GM04504 (cell line): Measurements from ENCODE around the gene HVCN1.
"Not testable (repeated sequence)": the region's sequence is repeated elsewhere in the genome, so short reads cannot be mapped to it uniquely, and the experiment has no call there.

Experiments used
- DNase-seq: peaks from one replicate; pipeline ENCODE4 v3.0.0-alpha.2; 2012; ENCODE audit warnings: low read depth

Gene HVCN1, protein sequence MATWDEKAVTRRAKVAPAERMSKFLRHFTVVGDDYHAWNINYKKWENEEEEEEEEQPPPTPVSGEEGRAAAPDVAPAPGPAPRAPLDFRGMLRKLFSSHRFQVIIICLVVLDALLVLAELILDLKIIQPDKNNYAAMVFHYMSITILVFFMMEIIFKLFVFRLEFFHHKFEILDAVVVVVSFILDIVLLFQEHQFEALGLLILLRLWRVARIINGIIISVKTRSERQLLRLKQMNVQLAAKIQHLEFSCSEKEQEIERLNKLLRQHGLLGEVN

DNA sequence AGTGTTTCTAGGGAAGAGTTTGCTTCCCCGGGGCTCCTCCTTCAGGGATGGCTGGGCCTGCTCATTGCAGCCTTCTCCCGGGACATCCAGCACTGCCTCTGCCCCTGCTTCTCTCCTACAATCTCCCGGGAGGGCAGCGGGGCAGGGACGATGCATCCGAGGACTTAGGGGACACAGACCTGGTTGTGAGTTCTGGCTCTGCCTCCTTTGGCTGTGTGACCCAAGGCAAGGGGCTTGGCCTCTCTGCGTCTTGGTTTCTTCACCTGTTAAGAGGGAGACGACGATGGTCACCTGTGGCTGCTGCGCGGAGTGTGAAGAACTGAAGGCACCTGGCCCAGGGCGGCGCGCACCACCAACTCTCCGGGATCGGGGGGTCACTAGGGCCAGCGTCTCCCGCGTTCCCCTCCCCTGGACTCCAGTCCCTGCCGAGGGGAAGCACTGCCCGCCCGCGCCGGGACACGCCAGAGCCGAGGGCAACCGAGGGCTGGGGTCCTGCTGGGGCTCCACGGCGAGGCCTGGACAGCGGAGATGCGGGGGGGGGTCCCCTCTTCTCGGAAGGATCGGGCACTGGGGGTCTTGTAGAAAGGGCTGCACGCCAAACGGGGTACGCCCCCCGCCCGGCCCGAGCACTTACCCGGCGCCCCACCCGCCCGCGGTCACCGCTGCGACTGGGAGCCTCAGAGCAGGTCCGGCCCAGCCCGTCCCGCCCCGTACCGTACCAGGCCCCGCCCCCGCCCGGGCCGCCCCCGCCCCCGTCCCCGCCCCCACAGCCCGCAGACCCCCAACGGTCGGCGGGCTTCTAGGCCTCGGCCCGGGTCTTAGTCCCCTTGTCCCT lies at the start of gene HVCN1:
TSS of gene HVCN1 (minus strand) at position 670 of the 835 bp plus-strand sequence. CDS start 5,870 bp downstream, outside the sequence.
- DNase-seq: no peak

DNA sequence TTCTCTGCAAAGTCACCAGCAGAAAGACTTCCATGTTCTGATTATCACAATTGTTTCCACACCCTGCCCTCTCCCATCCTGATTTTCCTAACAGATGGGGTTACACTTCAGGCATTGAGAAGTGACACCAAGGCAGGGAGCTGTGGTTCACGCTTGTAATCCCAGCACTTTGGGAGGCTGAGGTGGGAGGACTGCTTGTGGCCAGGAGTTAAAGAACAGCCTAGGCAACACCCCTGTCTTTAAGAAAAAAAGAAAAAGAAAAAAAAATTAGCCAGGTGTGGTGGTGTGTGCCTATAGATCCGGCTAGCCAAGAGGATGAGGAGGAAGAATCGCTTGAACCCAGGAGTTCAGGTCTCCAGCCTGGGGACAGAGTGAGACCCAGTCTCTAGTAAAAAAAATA lies 48.6 kb upstream of the HVCN1 start:
- DNase-seq: no peak

DNA sequence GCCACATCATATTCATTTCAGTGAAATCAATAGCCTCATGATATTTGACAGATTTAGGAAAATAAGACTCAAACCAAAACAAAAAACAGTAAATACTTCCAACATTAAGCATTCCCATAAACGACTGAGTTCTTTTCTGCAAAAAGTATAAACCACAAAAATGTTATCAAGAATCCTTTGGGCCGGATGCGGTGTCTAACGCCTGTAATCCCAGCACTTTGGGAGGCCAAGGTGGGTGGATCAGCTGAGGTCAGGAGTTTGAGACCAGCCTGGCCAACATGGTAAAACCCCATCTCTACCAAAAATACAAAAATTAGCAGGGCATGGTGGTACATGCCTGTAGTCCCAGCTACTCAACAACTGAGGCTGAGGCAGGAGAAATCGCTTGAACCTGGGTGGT lies 48.1 kb upstream of the HVCN1 start:
- DNase-seq: not testable (repeated sequence)

DNA sequence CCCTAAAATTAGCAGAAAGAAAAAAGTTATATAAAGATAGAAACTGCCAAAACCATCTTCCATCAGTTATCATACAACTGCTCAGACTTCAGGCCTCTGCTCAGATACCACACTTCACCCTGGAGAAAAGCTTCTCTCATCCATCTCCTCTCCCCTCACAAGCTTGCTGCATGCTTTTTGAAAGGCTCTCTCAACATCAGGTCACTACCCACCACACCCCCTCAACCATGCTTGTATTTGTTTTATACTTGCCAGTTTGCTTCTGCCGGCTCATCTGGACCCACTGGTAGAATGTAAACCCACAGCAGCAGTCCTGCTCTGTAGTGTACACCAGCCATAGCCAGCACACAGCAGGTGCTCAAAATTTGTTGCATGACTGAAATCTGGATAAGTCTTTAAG lies 45.0 kb upstream of the HVCN1 start:
- DNase-seq: no peak

DNA sequence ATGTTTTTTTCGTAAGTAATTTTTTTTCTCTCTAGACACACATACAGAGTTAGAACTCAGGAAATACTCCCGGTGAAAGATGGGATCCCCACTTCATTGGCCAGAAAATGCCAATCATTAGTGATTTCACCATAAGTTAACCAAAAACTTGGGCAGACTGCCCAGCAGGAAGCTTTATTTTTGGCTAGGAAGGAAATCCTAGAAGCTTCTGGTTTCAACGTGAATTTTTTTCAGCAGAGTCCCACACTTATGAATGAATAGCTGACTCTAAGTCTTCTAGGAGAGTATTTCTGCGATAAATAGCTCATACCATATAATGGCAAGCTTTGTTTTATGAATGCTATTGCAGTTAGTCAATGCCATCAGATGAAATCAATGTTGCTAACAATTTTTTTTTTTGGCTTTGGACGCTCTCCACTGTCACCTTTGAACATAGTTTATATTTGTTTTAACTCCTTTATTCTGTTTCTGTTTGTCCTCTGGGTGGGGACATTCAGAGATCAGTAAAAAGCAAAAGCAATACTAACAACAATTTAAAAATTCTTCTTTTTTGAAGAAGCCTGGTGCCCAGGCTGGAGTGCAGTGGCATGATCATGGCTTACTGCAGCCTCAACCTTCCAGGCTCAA lies 44.3 kb upstream of the HVCN1 start:
- peak; percentile 38 for DNase-seq

DNA sequence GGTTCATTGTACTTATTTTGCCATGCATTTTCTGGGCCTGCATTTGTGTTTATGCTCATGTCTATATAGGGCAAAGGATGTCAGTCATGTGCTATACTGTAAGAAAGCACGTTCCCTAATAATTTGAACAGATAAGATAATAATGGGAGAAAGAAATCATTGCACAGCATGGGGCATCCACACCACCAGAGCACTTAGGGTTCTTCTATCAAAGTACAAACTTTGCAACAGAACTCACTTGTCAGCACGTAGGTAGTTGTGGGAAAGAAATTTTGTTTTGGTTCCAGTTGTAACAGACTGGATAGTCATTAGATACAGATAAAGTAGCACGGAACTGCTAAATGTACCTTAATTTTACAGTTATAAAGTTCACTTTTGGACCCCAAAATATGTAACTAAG lies 43.7 kb upstream of the HVCN1 start:
- DNase-seq: no peak

DNA sequence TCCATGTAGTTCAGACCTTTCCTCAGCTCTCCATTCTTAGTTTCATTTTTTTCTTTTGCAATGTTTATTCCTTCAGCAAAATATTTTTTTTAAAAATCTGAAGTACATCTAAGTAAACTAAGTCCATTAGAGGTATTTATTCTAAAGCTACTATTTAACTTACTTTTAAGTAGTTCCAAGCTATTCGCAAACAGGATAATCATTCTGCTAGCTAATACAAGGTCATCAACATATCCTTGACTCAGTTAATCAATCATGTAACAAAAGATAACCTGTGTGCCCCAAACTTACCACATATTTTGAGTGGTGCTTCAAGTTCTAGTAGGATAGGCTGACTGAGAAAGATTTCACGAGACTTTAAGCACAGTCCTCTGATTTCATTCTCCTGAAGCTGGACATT lies 42.6 kb upstream of the HVCN1 start:
- DNase-seq: no peak

DNA sequence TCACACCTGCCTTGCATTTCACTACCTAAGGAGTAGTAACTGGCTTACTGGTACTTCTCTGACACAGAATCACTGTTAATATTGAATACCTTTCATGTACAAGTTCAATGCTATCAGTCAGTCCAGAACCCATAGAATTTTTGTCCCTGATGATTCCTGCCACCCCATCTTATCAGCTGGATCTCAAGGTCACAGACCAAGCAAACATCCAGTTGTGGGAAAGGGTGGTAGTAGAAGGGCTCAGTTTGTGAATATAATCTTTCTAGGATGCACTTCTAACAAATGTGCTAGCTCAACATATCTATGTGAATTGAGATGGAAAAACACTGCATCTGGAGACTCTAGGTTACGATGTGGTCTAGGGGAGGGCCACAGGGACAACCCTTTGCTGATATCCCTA lies 39.7 kb upstream of the HVCN1 start:
- DNase-seq: no peak

DNA sequence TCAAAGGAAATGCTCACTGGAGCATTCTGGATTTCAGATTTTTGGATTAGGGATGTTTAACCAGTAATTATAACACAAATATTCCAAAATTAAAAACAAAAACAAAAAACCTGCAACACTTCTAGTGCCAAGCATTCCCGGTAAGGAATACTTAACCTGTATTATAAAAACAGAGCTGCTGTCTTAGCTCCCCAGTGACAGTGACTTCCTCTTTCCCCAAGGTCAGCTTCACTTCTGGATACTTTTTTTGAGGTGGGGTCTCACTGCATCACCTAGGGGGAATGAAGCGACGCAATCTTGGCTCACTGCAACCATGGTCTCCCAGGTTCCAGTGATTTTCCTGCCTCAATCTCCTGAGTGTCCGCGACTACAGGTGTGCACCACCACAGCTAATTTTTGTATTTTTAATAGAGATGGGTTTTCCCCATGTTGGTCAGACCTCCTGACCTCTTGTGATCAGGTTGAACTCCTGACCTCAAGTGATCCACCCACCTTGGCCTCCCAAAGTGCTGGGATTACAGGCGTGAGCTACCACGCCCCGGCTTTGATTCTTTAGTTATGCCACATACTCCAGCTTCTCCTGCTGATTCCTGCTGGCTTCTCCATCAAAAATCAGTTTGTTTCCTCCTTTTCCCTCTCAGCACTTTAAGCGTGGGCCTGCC lies 37.9 kb upstream of the HVCN1 start:
- DNase-seq: no peak

DNA sequence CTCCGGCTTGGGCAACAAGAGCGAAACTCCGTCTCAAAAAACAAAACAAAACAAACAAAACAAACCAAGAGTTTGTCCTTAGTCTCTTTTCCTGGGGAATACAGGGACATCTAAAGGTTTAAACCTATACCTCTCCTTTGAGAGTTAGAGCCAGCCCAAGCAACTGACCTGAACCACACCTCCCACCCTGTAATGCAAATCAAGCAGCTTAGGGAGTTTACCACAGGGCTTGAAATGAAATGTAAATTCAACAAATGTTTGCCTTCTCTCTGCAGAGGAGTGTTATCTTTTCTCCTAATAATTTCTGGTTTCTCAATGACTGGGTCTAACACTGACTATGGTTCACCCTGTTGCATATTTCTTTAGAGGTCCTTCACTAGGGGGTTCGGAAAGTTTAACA lies 37.1 kb upstream of the HVCN1 start:
- no peak for DNase-seq

DNA sequence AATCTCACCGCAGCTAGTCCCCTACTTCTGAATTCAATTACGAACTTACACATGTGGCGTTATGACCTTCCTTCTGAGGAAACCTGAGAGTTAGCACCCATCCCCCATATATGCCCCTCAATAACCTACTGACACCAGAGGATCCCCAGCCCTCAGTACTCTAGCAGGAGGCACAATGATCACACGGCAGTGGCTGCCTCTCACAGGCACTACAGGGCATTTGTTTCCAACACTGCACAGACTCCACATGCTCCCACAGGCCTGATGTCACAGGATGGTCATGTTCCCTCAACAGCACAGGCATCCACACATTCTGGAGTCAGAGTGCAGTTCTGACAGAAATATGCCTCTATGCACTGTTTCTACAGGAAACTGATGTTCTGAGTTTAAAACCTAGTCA lies 36.4 kb upstream of the HVCN1 start:
- no peak for DNase-seq

DNA sequence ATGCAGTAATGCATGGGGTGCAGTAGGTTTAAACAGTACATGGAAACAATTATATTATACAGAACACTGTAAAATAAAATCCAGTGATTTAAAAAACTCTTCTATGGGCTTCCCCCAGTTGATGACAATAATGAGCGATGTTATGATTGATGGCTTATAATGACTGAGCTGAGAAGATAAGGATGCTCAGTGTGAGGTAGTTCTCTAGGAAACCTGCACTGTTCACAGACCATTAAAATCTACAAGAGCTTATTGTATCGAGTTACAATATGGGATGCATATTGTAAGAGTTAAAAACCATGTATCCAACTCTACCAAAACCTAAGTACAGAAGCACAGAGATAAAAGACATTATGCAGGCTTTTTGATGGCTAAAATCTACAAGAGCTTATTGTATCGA lies 34.0 kb upstream of the HVCN1 start:
- DNase-seq: not testable (repeated sequence)

DNA sequence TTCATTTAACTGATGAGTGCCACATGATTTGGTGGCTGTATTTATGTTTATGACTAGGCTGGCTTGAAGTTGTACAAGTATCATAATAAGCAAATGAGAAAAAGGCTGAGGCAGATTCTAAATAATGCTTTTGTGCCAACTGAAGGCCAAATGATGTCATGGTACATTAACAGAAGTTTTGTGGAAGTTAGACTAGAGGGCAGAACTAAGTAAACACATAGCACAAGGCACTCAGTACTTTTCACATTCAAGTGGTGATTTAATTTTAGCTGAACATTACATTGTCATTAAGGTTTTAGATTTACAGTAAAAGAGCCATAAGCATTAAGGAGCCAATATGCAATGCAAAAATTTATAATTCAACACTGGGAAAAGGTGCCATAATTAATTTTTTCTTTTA lies 32.7 kb upstream of the HVCN1 start:
- no peak for DNase-seq

DNA sequence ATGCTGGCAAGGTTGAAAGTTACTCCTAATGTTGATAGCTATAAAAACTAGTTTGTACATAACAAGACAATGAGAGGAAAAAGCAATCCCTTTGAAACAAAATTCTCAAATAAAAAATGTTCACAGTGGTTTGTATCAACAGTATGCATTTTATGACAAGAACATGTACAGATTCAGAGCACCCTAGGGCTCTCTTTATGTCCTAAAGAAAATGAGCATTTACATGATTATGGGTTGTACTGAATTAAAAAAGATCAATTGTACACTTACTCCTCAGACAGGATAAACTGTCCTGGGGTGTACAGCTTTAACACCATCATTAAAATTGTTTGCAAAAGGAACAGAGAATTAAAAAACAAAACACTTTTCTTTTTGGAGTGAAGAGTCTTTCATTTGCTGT lies 31.6 kb upstream of the HVCN1 start:
- DNase-seq: no peak

DNA sequence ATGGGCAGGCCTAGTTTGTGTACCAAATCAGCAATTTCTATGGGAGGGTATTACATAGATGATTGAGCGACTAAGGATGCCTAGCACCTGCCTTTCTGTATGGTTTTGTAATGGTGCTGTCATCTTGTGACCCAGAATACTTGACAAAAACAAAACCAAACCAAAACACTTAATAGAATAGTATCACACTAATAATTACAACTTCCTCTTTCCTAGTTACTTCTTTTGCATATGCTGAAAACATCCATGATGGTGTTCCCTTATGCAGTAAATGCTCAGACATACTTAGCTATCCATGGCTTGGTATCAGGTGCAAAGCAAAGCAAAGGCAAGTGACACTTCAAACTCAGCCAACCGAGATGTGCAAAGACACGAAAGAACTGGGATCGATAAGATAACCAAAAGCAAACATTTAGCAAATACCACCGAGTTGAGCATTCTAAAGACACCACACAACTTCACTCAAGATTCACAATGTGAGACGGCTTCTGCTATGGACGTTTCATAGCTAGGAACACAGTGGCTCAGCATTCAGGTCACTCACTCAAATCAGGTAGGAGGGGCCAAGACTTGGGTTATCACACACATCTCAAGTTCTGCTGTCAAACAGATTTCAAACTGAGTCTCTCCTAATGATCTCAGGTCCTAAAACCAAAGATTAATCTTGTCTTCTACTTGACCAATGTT lies 29.4 kb upstream of the HVCN1 start:
- DNase-seq: no peak

DNA sequence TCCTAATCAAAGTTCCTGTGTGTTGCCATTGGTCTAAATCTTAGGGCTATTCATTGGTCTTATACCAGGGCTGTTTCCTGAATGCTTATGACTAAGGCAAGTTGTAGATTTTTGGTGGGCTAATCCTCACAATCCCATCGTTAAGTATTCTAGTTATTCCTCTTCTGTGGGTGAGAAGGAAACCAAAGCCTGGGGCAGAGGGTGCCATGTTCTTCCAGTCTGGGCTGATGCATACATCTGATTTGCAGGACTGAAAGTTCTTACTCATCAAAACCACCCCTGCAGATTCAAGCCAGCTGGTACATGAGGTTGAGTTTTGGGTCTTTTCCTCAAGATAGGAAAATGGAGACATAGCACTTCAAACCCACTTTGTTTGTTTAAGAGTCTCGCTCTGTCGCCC lies 28.1 kb upstream of the HVCN1 start:
- no peak for DNase-seq

DNA sequence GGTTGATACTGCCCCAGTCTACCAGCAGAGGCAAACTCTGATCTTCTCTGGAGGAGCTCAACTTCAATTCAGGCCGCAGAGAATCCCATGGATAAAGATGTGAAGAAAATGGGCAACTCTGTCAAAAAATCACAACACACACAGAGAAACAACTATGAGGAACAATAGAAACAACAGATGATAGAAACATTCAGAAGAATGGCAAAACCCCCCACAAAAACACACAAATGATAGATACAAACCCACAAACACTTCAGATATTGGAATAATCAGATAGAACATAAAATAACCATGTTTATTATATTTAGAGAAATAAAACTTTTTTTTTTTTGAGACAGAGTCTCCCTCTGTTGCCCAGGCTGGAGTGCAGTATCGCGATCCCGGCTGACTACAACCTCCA lies 20.0 kb upstream of the HVCN1 start:
- no peak for DNase-seq

DNA sequence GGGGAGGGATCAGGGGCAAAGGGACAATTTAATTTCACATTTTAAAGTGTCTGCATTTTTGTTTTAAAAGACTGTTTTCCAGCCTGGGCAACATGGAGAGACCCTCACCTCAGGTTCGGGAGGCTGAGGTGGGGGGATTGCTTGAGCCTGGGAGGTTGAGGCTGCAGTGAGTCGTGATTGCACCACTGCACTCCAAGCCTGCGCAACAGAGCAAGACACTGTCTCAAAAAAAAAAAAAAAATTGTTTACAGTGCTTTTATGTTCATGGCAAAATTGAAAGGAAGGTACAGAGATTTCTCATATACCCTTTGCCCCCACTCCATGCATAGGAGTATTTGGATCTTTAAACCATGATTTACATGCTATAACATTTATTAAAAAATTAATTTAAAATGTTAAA lies 16.4 kb upstream of the HVCN1 start:
- no peak for DNase-seq

DNA sequence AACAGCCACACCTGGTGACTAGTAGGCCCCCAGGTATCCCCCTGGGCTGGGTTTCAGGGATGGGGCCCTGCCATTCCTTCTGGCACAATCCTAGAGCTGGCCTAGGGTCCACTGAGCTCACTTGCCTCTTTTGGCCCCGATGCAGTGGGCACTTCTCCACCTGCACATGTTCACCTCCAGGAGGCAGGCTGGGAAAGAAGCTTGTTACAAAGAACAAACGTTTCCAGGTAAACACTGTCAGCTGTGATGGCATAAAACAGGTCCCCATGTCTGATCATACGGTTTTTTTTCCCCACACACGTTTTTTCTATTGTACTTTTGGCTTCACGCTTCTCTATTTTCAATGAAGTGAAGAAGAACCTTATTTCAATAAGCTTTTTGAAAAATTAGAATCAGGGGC lies 15.8 kb upstream of the HVCN1 start:
- DNase-seq: no peak

DNA sequence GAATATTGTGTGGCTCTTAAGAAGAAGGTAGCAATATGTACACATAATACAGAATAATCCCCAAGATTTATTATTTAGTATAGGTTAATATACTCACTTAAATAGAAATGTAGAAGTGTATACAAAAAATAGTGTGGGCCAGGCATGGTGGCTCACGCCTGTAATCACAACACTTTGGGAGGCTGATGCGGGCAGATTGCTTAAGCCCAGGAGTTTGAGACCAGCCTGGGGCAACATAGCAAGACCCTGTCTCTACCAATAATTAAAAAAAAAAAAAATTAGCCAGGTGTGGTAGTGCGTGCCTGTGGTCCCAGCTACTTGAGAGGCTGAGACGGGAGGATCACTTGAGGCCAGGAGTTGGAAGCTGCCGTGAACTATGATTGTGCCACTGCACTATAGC lies 15.3 kb upstream of the HVCN1 start:
- DNase-seq: no peak

DNA sequence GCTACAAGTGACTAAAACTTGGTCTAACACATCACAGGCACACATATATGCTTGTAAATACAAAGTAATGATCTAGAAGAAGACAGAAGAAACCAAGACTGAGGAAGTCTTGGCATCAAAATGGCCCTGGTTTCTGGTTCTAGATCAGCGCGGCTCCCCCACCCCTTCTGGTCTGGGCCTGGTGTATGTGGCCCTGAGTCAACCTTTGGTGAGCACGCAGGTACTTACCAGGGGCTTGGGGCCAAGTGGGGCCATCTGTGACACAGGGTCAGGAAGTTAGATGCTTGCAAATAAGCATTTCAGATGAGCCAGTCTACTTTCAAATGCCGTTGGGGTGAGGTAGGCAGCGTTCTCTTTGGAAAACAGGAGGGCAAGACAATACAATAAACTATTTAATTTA lies 13.2 kb upstream of the HVCN1 start:
- no peak for DNase-seq
